Measurements from ENCODE around the gene IGHMBP2.
A peak's percentile ranks its signal among the peaks of the same experiment; 100 is the strongest.
"Not testable (repeated sequence)": the region's sequence is repeated elsewhere in the genome, so short reads cannot be mapped to it uniquely, and the experiment has no call there.

The IGHMBP2 gene

DNA sequence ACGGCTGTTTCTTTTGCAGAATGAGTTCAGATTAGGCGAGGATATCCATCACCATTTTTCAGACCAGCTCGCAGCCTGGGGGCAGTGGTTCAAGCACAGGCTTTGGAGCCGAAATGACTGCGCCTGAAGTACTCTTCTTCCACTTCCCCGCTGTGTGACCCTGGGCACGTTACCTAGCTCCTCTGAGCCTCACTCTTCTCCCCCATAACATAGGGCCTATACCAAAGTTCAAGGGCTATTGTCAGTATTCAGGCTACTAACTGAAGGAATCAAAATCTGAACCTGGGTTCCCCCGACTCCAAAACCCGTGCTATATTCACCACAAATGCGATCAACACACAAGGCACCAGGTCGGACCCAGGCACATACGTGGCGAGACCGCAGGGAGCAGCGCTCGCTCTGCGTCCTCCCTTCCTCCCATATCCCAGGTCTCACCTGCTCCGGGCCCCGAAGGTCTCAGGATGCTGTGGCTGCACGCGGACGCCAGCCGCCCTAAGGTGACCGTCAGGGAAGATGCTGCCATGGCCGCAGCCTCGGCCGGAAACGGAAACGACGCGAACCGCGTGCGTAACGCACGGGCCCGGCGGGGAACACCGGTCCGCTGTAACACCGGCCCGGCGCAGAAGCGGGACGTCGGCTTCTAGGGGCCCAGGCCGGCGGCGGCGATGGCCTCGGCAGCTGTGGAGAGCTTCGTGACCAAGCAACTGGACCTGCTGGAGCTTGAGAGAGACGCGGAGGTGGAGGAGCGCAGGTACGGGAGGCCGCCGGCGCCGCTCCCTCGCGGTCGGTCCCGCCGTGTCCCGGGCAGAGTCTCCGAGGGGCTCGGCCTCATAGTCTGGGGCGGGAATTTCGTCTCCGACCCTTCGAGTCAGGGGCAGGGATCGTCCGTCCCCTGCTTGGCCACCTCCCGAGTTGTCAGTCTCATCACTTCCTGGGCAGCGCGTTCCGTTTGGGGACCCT lies at the start of gene IGHMBP2, which contains the start of gene MRPL21:
Gene IGHMBP2, plus strand, starts transcription at position 604 of the 960 bp plus-strand sequence. Its CDS starts 62 bp downstream, at position 666.
Gene MRPL21, minus strand, starts transcription at position 545 of the 960 bp plus-strand sequence. Its CDS starts 22 bp downstream, at position 523.
- Mint-ChIP-seq H3K36me3 (peaks cover 4% of the 10 kb centered on the region), H3K4me1 (ENCODE audit: low read depth) (peaks cover 43% of the 10 kb centered on the region), H3K27me3 (no peaks in the 10 kb centered on the region), H3K9me3 (ENCODE audit: low read depth) (no peaks in the 10 kb centered on the region), H3K27ac (peak within 1 kb of the TSS; percentile 96), H3K4me3 (peak within 1 kb of the TSS; percentile 99)

DNA sequence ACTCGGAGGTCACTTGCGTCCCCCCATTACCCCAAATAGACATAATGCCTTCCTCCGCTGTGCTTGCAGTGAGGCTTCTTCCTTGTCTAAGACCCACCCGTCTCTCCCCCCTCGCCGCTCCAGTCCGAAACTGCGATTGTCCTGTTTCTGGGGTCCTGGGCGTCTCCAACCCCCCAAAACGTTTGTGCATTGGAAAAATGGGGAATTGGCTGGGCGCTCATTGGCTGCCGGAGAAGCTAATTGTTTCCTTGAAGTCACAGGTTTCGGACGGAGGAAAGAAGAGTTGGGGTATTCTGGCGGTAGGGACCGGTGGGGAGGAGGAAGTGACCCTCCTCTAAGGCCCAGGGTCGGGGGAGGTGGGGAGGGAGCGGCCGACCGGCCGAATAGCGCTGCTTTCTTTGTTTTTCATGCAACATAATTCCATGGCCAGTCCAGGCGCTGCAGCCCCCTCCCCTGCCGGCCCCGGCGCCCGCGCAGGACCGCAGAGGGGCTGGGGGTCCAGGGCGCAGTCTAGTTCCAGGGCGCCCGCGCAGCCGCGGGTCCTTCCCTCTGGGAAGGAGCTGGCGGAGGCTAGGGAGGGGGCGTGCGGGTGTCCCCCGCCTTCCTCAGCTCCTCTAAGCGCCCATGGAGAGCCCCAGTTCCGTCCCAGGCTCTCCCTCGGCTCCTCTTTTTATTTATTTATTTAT lies 49.3 kb upstream of the IGHMBP2 start:
- Mint-ChIP-seq H3K4me1 (ENCODE audit: low read depth) (peaks cover 1% of the 10 kb centered on the region), H3K27ac (no peak overlapping the region), H3K36me3 (no peaks in the 10 kb centered on the region), H3K9me3 (ENCODE audit: low read depth) (no peaks in the 10 kb centered on the region), H3K4me3 (peak overlapping the region; percentile 68), H3K27me3 (peaks cover 7% of the 10 kb centered on the region)

DNA sequence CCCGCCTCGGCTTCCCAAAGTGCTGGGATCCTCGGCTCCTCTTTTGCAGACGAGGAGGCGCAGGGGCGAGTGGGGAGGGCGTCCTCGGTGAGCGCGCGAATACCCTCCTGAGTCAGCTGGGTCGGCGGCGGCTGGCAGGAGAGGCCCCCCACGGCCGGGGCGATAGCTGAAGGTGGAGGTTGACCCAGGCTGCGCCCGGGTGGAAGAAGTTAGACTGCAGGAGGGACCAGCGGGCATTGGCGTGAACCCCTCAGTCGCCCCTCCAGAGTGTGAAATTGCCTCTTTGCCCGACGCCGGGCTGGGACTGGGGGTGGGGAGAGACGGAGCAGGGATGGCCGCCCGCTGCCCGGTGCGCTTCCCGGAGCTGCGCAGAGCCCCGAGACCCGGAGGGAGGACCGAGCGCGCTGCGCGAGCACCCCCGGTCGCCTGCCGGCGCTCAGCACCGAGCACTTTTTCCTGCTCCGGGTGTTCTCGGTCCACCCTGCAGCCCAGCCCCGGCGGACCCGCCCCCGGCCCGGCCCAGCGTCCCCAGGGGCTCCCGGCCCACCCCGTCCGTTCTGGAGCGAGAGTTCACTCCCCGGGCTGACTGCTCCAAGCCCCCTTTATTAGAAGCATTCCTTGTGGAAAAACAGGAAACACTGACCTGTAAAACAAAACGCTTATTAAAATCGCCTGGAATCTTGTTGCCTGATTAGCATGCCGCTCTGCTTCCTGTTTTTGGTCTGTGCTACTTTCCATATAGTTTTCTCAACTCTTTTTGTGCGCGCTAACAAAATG lies 48.3 kb upstream of the IGHMBP2 start:
- Mint-ChIP-seq H3K27me3 (peaks cover 7% of the 10 kb centered on the region), H3K4me1 (ENCODE audit: low read depth) (peaks cover 1% of the 10 kb centered on the region), H3K4me3 (peak overlapping the region; percentile 77), H3K27ac (no peak overlapping the region), H3K9me3 (ENCODE audit: low read depth) (no peaks in the 10 kb centered on the region), H3K36me3 (no peaks in the 10 kb centered on the region)

DNA sequence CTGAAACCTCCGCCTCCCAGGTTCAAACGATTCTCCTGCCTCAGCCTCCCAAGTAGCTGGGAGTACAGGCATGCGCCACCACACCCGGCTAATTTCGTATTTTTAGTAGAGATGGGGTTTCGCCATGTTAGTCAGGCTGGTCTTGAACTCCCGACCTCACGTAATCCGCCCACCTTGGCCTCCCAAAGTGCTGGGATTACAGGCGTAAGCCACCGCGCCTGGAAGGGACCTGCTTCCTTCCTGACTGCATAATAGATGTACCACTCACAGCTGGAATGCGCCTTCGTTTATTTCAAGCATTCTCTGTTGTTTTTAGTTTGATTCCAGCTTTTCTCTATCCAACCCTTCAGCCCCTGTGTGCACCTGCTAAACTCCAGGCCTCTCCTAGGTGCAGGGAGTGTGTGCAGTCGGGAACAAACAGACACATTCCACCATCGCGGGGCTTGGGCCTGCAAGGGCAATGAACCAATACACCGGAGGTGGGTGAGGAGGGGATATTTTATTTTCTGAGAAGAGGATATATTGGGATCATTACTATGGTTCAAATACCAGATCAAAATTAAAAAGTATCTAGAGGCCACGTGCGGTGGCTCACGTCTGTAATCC lies 47.2 kb upstream of the IGHMBP2 start:
- H3K27ac Mint-ChIP-seq; H3K36me3 Mint-ChIP-seq; H3K27me3 Mint-ChIP-seq; H3K9me3 Mint-ChIP-seq (ENCODE audit: low read depth); H3K4me1 Mint-ChIP-seq (ENCODE audit: low read depth): not testable (repeated sequence)
- peak overlapping the region; percentile 42 for H3K4me3 Mint-ChIP-seq

DNA sequence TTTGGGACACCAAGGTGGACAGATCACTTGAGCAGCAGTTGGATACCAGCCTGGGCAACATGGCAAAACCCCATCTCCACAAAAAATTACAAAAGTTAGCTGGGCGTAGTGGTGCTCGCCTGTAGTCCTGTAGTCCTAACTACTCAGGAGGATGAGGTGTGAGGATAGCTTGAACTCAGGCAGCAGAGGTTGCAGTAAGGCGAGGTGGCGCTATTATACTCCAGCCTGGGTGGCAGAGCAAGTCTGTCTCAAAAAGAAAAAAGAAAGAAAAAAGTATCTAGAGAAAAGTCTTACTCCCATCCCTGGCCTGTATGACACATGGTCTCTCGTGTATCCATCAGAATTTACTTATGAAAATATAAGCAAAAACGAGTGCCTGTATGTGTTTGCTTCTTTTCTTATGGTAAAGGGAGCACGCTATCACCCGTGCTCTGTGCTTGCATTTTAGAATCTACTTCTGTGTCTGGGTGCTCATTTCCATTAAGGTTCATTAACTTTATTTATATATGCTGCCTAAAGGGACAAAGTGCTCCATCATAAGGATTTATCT lies 46.6 kb upstream of the IGHMBP2 start:
- Mint-ChIP-seq H3K27me3 (peaks cover 7% of the 10 kb centered on the region), H3K4me1 (ENCODE audit: low read depth) (peaks cover 1% of the 10 kb centered on the region), H3K27ac (no peak overlapping the region), H3K36me3 (no peaks in the 10 kb centered on the region), H3K4me3 (no peak overlapping the region), H3K9me3 (ENCODE audit: low read depth) (no peaks in the 10 kb centered on the region)

DNA sequence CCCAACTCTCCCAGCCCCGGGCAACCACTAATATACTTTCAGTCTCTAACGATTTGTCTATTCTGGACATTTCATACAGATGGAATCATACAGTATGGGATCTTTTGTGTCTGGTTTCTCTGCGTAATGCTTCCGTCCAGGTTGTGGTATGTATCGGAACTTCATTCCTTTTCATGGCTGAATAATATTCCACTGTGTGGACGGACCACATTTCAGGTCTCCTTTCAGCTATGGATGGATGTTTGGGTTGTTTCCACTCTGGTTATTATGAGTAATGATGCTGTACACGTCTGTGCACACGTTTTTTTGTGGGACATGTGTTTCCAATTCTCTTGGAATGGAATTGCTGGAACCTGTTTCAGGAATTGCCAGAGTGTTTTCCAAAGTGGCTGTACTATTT lies 44.6 kb upstream of the IGHMBP2 start:
- H3K4me3 Mint-ChIP-seq, result no peak overlapping the region
- H3K9me3 Mint-ChIP-seq (ENCODE audit: low read depth), result peaks cover 4% of the 10 kb centered on the region
- H3K36me3 Mint-ChIP-seq, result peaks cover 4% of the 10 kb centered on the region
- no peak overlapping the region for H3K27ac Mint-ChIP-seq
- H3K27me3 Mint-ChIP-seq, result no peaks in the 10 kb centered on the region
- H3K4me1 Mint-ChIP-seq (ENCODE audit: low read depth), result peaks cover 1% of the 10 kb centered on the region

DNA sequence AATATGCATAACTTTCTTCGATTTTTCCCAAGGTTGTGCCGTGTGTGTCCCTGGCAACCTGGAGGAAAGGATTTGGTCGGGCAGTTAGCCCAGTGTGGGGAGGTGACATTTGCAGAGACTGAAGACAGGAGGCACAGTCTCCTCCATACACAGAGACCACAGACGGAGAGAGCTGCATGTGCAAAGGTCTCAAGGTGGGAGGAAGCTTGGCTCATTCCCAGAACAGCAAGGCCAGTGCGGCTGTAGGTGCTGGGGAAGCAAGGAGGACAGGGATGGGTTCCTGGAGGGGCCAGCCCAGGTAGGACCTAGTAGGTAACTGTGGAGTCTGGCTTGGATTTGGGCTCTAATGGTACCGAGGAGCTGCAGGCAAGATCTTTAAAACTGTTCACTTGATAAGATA lies 41.3 kb upstream of the IGHMBP2 start:
- Mint-ChIP-seq H3K9me3 (ENCODE audit: low read depth) (peaks cover 4% of the 10 kb centered on the region), H3K4me1 (ENCODE audit: low read depth) (no peaks in the 10 kb centered on the region), H3K27me3 (no peaks in the 10 kb centered on the region), H3K4me3 (no peak overlapping the region), H3K27ac (no peak overlapping the region), H3K36me3 (peaks cover 4% of the 10 kb centered on the region)

DNA sequence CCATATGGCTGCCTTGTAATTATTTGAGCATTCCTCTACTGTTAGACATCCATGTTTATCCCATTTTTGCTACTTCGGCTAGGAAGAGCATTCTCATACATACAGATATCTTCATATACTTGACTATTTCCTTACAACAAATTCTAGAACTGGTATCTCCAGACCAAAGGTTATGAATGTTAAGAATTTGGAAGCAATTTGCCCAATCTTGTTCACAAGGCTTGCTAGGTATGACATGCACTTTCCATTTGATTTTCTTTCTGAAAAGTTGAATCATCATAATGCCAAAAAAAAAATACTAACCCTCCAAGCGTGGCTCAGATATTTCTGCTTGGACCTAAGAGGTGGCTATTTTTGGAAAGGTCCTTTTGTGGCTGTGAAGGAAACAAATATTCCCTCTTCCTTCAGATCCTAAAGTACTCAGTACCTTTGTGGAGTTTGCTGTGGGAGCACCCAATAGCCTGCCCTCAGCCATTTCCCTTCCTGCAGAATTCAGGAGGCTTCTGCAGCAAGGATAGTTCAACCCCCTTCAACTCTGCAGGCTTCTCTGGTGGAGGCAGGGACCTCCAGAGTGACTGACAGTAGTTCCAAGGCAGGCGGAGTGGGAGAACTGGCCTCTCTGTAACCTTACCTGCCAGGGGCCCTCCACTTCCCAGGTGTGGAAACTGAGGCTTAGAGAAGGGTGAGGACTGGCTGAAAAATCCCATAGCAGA lies 40.0 kb upstream of the IGHMBP2 start:
- peaks cover 4% of the 10 kb centered on the region for H3K9me3 Mint-ChIP-seq (ENCODE audit: low read depth)
- no peak overlapping the region for H3K4me3 Mint-ChIP-seq
- H3K27me3 Mint-ChIP-seq, result peaks cover 3% of the 10 kb centered on the region
- peaks cover 6% of the 10 kb centered on the region for H3K36me3 Mint-ChIP-seq
- H3K27ac Mint-ChIP-seq, result no peak overlapping the region
- peaks cover 3% of the 10 kb centered on the region for H3K4me1 Mint-ChIP-seq (ENCODE audit: low read depth)

DNA sequence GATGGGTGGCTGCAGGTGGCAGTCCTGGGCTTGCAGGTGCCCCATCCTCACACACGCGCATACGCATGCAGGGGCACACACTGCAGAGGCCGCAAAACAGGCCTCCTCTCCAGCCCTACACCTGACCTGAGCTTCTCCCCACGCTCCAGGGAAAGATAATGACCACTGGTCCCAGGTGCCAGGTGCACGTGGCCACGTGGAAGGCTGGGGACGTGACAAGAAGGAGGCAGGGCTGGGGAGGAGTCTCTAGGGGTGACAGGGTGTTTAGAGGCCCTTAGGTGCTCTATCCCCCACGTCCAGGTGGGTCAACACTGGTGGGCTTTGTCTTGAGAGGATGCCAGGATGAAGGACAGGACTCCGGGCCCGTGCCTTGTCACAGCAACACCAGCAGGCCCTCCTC lies 38.5 kb upstream of the IGHMBP2 start:
- H3K27me3 Mint-ChIP-seq, result peaks cover 13% of the 10 kb centered on the region
- no peak overlapping the region for H3K4me3 Mint-ChIP-seq
- peaks cover 7% of the 10 kb centered on the region for H3K36me3 Mint-ChIP-seq
- peaks cover 4% of the 10 kb centered on the region for H3K9me3 Mint-ChIP-seq (ENCODE audit: low read depth)
- H3K4me1 Mint-ChIP-seq (ENCODE audit: low read depth), result peaks cover 16% of the 10 kb centered on the region
- no peak overlapping the region for H3K27ac Mint-ChIP-seq

DNA sequence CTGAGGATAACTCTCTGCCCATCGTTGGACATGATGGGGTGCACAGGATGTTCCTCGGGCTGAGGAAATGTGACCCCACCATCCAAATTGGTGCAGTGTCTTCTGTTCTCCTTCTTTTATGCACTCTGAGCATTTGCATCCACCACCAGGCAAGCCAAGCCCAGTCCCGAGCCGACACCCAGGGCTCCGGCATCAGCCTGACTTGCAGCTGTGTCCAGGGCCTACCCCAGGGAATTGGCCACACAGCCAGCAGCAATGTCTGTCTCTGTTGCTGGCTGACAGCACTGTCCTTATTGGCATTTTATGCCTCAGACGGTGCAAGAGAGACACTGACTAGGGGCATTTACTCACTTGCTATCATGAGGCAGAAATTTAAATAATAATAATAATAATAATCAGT lies 36.6 kb upstream of the IGHMBP2 start:
- Mint-ChIP-seq H3K36me3 (peaks cover 7% of the 10 kb centered on the region), H3K4me1 (ENCODE audit: low read depth) (peaks cover 19% of the 10 kb centered on the region), H3K27ac (no peak overlapping the region), H3K27me3 (peaks cover 15% of the 10 kb centered on the region), H3K9me3 (ENCODE audit: low read depth) (peaks cover 4% of the 10 kb centered on the region), H3K4me3 (no peak overlapping the region)

DNA sequence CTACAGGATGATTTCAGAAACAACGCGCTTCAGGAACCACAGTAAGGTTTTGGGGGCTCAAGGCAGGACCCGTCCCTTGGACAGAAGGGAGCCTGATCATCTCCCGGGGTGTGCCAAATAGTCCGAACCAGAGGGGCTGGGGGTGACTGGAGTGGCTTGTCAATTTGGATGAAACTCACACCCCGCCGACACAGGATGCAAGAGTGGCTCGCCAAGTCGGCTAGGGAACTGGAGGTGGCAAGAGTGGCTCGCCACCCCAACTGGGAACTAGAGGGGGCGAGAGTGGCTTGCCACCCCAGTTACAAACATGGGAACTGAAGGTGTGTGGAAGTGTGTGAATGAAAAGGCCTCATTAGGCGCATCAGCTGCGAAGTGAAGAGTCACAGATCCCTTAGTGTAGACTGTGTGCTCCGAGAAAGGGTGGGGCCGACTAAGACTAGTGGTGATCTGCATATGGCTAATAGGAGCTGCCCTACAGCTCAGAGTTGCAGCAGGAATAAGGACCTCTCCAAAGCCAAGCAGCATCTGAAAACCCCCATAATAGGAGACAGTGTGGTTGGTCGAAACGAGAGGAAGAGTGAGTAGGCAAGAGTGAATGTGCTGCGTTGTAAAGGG lies 35.4 kb upstream of the IGHMBP2 start:
- Mint-ChIP-seq H3K4me3 (peak overlapping the region; percentile 0), H3K36me3 (peaks cover 6% of the 10 kb centered on the region), H3K4me1 (ENCODE audit: low read depth) (peaks cover 19% of the 10 kb centered on the region), H3K27ac (no peak overlapping the region), H3K9me3 (ENCODE audit: low read depth) (peaks cover 2% of the 10 kb centered on the region), H3K27me3 (peaks cover 15% of the 10 kb centered on the region)

DNA sequence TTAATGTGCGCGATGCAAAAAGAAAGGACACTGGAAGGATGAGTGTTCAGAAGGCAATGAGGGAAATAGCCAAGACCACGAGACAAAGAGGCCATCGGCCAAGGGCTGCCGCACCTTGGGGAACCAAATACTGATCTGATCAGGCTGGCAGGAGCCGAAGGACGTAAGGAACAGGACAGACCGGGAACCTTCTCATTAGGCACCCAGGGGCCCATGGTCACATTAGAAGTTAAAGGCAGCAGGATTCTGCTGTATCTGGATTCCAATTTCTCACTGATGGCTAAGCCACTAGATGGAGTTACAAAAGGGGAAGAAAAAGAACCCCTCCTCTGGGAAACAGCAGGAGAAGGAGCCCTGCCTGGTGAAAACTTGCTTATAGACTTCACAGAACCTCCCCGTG lies 33.2 kb upstream of the IGHMBP2 start:
- no peaks in the 10 kb centered on the region for H3K9me3 Mint-ChIP-seq (ENCODE audit: low read depth)
- H3K4me1 Mint-ChIP-seq (ENCODE audit: low read depth), result peaks cover 22% of the 10 kb centered on the region
- H3K27ac Mint-ChIP-seq, result no peak overlapping the region
- H3K27me3 Mint-ChIP-seq, result peaks cover 15% of the 10 kb centered on the region
- peaks cover 3% of the 10 kb centered on the region for H3K36me3 Mint-ChIP-seq
- peak overlapping the region; percentile 90 for H3K4me3 Mint-ChIP-seq

DNA sequence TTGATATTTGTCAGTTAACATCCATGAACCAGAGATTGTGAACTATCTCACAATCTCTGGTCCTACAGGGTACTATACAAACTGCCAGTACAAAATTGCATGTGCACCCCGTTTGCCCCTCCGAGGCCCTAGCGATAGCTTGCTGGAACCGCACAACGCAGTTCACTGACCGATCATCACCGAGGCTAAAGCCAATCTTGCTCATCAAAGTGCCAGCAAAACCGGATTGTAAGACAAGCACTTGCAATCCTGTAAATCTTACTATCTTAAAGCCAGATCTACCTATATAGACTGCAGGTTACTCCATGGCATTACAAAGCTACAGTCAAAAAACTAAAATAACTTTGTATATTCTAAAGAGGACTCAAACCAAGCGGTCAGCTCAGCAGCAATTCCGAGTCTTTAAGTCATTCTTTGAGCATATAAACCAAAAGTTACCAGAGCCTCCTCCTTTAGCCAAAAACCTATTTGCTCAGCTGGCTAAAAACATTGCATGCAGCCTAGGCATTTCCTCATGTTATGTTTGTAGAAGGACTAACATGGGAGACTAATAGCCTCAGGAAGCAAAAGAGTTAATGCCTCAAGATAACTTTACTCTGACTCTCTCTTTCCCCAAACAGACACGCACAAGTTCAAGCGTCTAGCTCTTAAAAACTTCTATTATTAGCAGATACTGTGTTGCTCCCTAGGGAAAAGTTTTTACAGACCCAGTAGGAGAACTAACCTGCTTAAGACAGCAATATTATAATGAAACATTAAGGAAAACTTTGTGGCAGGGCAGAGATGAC lies 31.3 kb upstream of the IGHMBP2 start:
- H3K36me3 Mint-ChIP-seq, result peaks cover 3% of the 10 kb centered on the region
- peaks cover 15% of the 10 kb centered on the region for H3K27me3 Mint-ChIP-seq
- H3K4me3 Mint-ChIP-seq, result no peak overlapping the region
- no peaks in the 10 kb centered on the region for H3K9me3 Mint-ChIP-seq (ENCODE audit: low read depth)
- peaks cover 23% of the 10 kb centered on the region for H3K4me1 Mint-ChIP-seq (ENCODE audit: low read depth)
- H3K27ac Mint-ChIP-seq, result no peak overlapping the region
